Common myeloid progenitor, CD34-positive (primary cell): ENCODE data around the gene HGFAC.

Experiments
- CTCF ChIA-PET: fragments of 350-600 bp; sonication (Branson Sonifier 250); formaldehyde crosslinking; loops from one replicate; lab custom pipeline; 2021; ENCODE audit warnings: antibody characterized with exemption; lab: Charles Lee
- POLR2A ChIA-PET: fragments of 350-600 bp; sonication (Branson Sonifier 250); formaldehyde crosslinking; loops from one replicate; lab custom pipeline; 2021; ENCODE audit warnings: antibody characterized with exemption; lab: Charles Lee
- DNase-seq, 3 donors: peaks; one replicate each; pipeline versions ENCODE4 v3.0.0 to v3.0.0-alpha.2; 2013
- H3K27ac ChIP-seq, 2 experiments: 1 replicate in 1 of 2; 2 replicates in 1 of 2; pipeline ENCODE4 v1.7.0; 2013; ENCODE audit warnings: inconsistent platforms in 2 of 2, low read length in 2 of 2, mild to moderate bottlenecking in 2 of 2, low read depth in 1 of 2, moderate library complexity in 1 of 2; ENCODE audit not compliant: severe bottlenecking in 2 of 2, insufficient read depth in 1 of 2, poor library complexity in 1 of 2
- H3K27me3 ChIP-seq, 5 experiments: replicated peaks in 2 of 5; 1 replicate in 3 of 5; 2 replicates in 2 of 5; pipeline versions ENCODE4 v1.6.1 to v1.7.0; 2013; ENCODE audit warnings: low read length in 4 of 5, mild to moderate bottlenecking in 2 of 5, moderate library complexity in 2 of 5, inconsistent platforms in 1 of 5; ENCODE audit not compliant: insufficient read depth in 5 of 5, control insufficient read depth in 4 of 5
- H3K36me3 ChIP-seq, 4 experiments: 1 replicate in 2 of 4; 2 replicates in 2 of 4; pipeline versions ENCODE4 v1.6.1 to v1.7.0; 2013; ENCODE audit warnings: low read length in 3 of 4, control low read depth in 1 of 4, mild to moderate bottlenecking in 1 of 4; ENCODE audit not compliant: control insufficient read depth in 4 of 4, insufficient read depth in 4 of 4
- H3K4me1 ChIP-seq, 4 experiments: 1 replicate in 3 of 4; 2 replicates in 1 of 4; pipeline versions ENCODE4 v1.6.1 to v1.7.1; 2013; ENCODE audit warnings: low read length in 3 of 4, mild to moderate bottlenecking in 3 of 4, control low read depth in 1 of 4, inconsistent platforms in 1 of 4, moderate library complexity in 1 of 4; ENCODE audit not compliant: control insufficient read depth in 4 of 4, insufficient read depth in 4 of 4; ENCODE audit errors: control extremely low read depth in 1 of 4
- H3K4me3 ChIP-seq, 7 experiments: 1 replicate in 4 of 7; 2 replicates in 3 of 7; pipeline versions ENCODE4 v1.5.1 to v1.7.0; 2013; ENCODE audit warnings: mild to moderate bottlenecking in 7 of 7, low read length in 6 of 7, moderate library complexity in 6 of 7, inconsistent platforms in 2 of 7, low read depth in 2 of 7, control low read depth in 1 of 7; ENCODE audit not compliant: insufficient read depth in 4 of 7, control insufficient read depth in 1 of 7; ENCODE audit errors: extremely low read depth in 1 of 7
- H3K9me3 ChIP-seq, 5 experiments: 1 replicate in 4 of 5; 2 replicates in 1 of 5; pipeline versions ENCODE4 v1.6.1 to v1.7.1; 2013; ENCODE audit warnings: low read length in 4 of 5, mild to moderate bottlenecking in 2 of 5, inconsistent platforms in 1 of 5, low read depth in 1 of 5, moderate library complexity in 1 of 5; ENCODE audit not compliant: control insufficient read depth in 4 of 5, insufficient read depth in 2 of 5; ENCODE audit errors: control extremely low read depth in 1 of 5
- whole genome bisulfite sequencing: methylation state at CpG from one replicate; pipeline ENCODE4 v1.1.5; 2013; ENCODE audit not compliant: insufficient coverage; 5-methylcytosine and 5-hydroxymethylcytosine counted together

The HGFAC gene

GRCh38 chr4:3431446-3431993 lies 10.2 kb upstream of the HGFAC start:
- ChIA-PET CTCF (interaction anchor here (4.7 kb wide), 1 partner anchor 12 kb away, joined by 18 read pairs; the partner anchor contains the start of gene HGFAC), POLR2A (no interaction called here)
- Histone ChIP-seq H3K4me1 (no peaks in the 10 kb centered on the region), H3K9me3 (no peaks in the 10 kb centered on the region), H3K27me3 (no peaks in the 10 kb centered on the region), H3K4me3 (no peak overlapping the region), H3K27ac (no peak overlapping the region), H3K36me3 (peaks cover 0 to 23% (median 5%) of the 10 kb centered on the region in 4 experiments)
- DNase-seq = no peak
- 94% methylated on average over 27 of the region's 28 CpGs for WGBS

- WGBS = 97% methylated on average over 14 of the region's 16 CpGs
Measured at GRCh38 chr4:3432381-3432790, 9.4 kb upstream of the HGFAC start.

GRCh38 chr4:3433138-3433869 lies 8.5 kb upstream of the HGFAC start:
- Histone ChIP-seq H3K4me3 (no peak overlapping the region), H3K36me3 (peaks cover 0 to 18% (median 4%) of the 10 kb centered on the region in 4 experiments), H3K4me1 (no peaks in the 10 kb centered on the region), H3K27me3 (no peaks in the 10 kb centered on the region), H3K9me3 (no peaks in the 10 kb centered on the region), H3K27ac (no peak overlapping the region)
- WGBS = 95% methylated on average over 30 of the region's 32 CpGs
- POLR2A ChIA-PET = no interaction called here
- CTCF ChIA-PET = no interaction called here
- no peak for DNase-seq

More at GRCh38 chr4:3432381-3432790, 9.4 kb upstream of the HGFAC start:
- CTCF ChIA-PET = no interaction called here
- Histone ChIP-seq H3K27me3 (no peaks in the 10 kb centered on the region), H3K4me3 (no peak overlapping the region), H3K36me3 (peaks cover 0 to 23% (median 5%) of the 10 kb centered on the region in 4 experiments), H3K4me1 (no peaks in the 10 kb centered on the region), H3K9me3 (no peaks in the 10 kb centered on the region), H3K27ac (no peak overlapping the region)
- no peak for DNase-seq
- POLR2A ChIA-PET = no interaction called here

- DNase-seq = no peak
- no peaks in the 10 kb centered on the region for H3K4me1 ChIP-seq
- H3K27me3 ChIP-seq = no peaks in the 10 kb centered on the region
- H3K9me3 ChIP-seq = no peaks in the 10 kb centered on the region
- no peak overlapping the region for H3K27ac ChIP-seq
- H3K36me3 ChIP-seq = peaks cover 0 to 8% (median 0%) of the 10 kb centered on the region in 4 experiments
- no peak overlapping the region for H3K4me3 ChIP-seq
- WGBS = 97% methylated on average over 16 of the region's 16 CpGs
- ChIA-PET POLR2A (no interaction called here), CTCF (interaction anchor here (0.7 to 1.7 kb wide), 2 partner anchors 63 to 88 kb away, joined by 3 to 15 read pairs; no protein-coding TSS in a partner anchor)
Measured at GRCh38 chr4:3434881-3435685, 6.7 kb upstream of the HGFAC start.

GRCh38 chr4:3435686-3435956 lies 6.1 kb upstream of the HGFAC start:
- H3K4me1 ChIP-seq = no peaks in the 10 kb centered on the region
- peaks cover 0 to 7% (median 0%) of the 10 kb centered on the region in 4 experiments for H3K36me3 ChIP-seq
- H3K9me3 ChIP-seq = no peaks in the 10 kb centered on the region
- no peak overlapping the region for H3K4me3 ChIP-seq
- 100% methylated on average over 4 of the region's 4 CpGs for WGBS
- ChIA-PET CTCF (interaction anchor here (0.7 to 1.7 kb wide), 4 partner anchors 9 to 89 kb away, joined by 3 to 15 read pairs (median 3); no protein-coding TSS in a partner anchor), POLR2A (no interaction called here)
- no peaks in the 10 kb centered on the region for H3K27me3 ChIP-seq
- no peak overlapping the region for H3K27ac ChIP-seq
- no peak for DNase-seq

GRCh38 chr4:3436048-3436797 lies 5.5 kb upstream of the HGFAC start:
- CTCF ChIA-PET = interaction anchor here (0.7 to 12.5 kb wide), 5 partner anchors 10 to 90 kb away, joined by 3 to 117 read pairs (median 3); no protein-coding TSS in a partner anchor
- Histone ChIP-seq H3K27ac (no peak overlapping the region), H3K9me3 (no peaks in the 10 kb centered on the region), H3K27me3 (no peaks in the 10 kb centered on the region), H3K4me3 (no peak overlapping the region), H3K4me1 (no peaks in the 10 kb centered on the region), H3K36me3 (peaks cover 0 to 3% (median 0%) of the 10 kb centered on the region in 4 experiments)
- no peak for DNase-seq
- POLR2A ChIA-PET = no interaction called here
- 96% methylated on average over 13 of the region's 22 CpGs for WGBS
